GM18951 (cell line): Measurements from ENCODE around the gene SPNS3.

ENCODE experiments used
- POLR2A ChIP-seq: IDR thresholded peaks from 4 replicates; pipeline ENCODE4 v1.6.1; 2011; ENCODE audit warnings: mild to moderate bottlenecking; ENCODE audit not compliant: insufficient read length, insufficient read depth; ENCODE audit errors: extremely low read depth
- in situ Hi-C: fragments of 300-500 bp; cut with MboI; formaldehyde crosslinking; loops from one replicate; pipeline ENCODE4 v1.12.0; 2022; ENCODE audit warnings: low sequenced_read_pairs, mixed read lengths, inconsistent platforms; ENCODE audit not compliant: unreplicated experiment

Gene SPNS3

GRCh38 chr17:4480929-4481898, 47.5 kb downstream of the SPNS3 start:
- in situ Hi-C loops: no loop called here
- TF ChIP-seq POLR2A: no peak

DNA sequence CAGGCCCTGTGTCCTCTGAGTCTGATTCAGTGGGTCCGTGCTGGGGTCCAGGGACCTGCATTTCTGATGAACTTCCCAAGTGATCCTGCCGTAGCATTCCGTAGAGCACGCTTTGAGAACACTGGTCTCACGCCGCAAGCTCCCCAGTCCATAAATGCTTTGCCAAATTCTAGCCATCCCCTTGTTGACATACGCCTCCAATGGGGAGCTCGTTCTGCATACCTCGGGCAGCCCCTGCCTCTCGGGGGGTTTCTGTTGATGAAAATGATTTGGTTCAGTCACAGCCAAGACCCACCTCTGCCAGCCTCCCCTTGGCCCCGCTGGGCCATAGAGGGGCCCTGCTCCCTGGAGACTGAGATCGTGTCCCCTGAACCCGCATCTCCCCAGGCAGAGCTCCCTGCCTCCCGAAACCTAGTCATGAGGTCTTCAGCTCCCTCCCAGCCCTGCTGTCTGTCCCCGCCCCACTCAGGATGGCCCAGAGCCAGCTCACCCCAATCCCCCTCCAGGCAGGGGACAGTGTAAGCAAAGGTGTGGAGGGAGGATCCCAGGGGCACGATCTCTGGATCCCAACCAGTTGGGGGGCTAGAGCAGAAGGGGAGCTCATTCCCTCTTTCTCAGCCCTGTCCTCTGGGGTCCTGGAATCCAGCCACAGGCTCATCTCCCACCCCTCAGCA, 48.7 kb downstream of the SPNS3 start:
- TF ChIP-seq POLR2A: no peak
- in situ Hi-C loops: no loop called here

DNA sequence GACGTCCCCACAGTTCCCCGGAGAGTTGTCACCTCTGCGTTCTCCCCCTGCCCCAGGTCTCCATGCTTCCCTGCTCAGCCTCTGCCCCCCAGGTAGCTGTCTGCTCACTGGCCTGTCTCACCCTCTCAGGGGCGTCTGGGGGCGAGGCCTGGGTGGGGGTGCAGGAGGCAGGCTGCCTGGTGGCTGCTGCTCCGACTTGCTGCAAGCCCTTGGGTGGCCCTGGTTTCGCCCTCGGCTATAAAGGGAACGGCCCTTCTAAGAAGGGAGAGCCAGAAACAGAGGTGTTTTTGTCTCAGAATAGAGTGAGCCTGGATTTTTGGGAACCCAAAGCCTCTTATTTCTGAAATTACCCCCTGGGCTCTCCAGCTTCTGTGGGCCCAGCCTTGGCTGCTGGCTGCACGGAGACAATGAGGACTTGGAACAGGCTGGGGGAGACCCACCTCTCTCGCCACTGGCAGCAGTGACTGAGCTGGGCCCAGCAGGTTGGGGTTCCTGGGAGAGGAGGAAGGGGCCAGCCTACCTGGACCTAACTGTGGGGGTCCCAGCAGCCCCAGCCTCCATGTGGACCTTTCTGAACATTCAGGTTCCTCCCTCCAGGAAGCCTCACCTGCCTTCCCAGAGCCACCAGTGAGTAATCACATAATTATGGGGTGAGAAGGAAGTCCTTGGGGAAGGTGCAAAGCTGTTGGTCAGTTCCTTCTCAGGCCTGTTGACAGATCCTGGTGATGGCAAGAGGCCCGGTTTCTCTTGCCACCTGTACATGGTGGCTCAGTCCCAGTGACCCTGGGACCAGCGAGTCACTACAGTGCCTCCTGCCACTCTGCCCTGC, 49.5 kb downstream of the SPNS3 start:
- in situ Hi-C loops: no loop called here
- no peak for TF ChIP-seq POLR2A

- TF ChIP-seq POLR2A: no peak
- in situ Hi-C loops: no loop called here
Measured at GRCh38 chr17:4485676-4486646, 52.2 kb downstream of the SPNS3 start.

DNA sequence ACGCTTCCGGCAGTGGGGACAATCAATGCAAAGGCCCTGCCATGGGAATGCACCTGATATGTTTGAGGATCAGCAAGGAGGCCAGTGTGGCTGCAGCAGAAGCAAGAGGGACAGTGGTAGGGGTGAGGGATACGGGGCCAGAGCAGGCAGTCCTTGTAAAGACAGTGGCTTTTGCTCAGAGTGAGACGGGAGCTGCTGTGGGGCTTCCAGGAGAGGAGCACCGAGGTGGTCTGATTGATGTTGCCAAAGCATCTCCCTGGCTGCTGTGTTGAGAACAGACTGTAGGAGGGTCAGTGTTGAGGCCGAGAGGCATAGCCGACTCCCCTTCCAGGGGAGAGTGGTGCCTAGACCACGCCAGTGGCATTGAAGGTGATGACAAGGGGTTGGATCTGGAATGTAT, 53.6 kb downstream of the SPNS3 start:
- in situ Hi-C loops: no loop called here
- no peak for TF ChIP-seq POLR2A

DNA sequence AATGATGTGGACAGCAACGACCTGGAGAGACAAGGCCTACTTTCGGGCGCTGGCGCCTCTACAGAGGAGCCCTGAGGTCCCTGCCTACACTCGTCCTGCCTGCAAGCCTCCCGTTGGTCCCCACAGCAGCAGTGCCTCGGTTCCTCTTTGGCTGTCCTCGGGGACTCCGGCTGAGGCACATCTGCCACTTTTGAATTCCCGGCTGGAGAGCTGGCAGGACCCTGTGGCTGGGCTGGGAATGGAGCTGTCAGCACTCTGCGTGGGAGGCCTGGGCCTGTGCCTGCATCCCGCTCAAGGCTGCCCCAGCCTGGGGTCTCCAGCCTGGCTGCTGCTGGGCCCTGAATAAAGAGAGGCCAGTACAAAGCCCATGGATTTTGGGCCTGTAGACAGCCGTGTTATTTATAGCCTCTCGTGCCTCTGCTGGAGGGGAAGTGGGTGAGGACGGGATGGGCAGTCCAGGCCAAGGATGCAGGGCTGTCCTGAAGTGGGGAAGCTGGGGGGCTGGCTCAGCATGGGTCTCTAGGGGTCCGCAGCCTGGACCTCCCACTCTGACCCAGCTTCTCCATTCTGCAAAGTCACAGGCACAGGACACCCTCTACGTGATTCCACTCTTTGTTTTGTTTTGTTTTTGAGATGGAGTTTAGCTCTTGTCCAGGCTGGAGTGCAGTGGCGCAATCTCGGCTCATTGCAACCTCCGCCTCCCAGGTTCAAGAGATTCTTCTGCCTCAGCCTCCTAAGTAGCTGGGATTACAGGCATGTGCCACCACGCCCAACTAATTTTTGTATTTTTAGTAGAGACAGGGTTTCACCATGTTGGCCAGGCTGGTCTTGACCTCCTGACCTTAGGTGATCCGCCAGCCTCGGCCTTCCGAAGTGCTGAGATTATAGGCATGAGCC, 54.3 kb downstream of the SPNS3 start:
- in situ Hi-C loops: no loop called here
- TF ChIP-seq POLR2A: no peak

- in situ Hi-C loops: no loop called here
Measured at GRCh38 chr17:4488989-4489595, 55.4 kb downstream of the SPNS3 start.

GRCh38 chr17:4490109-4490591, 56.4 kb downstream of the SPNS3 start:
- no peak for TF ChIP-seq POLR2A

More at GRCh38 chr17:4488989-4489595, 55.4 kb downstream of the SPNS3 start:
- no peak for TF ChIP-seq POLR2A

GRCh38 chr17:4490637-4491061, 56.9 kb downstream of the SPNS3 start:
- in situ Hi-C loops: no loop called here
- TF ChIP-seq POLR2A: no peak

More at GRCh38 chr17:4490109-4490591, 56.4 kb downstream of the SPNS3 start:
- in situ Hi-C loops: no loop called here

GRCh38 chr17:4492721-4493561, 59.2 kb downstream of the SPNS3 start:
- in situ Hi-C loops: no loop called here
- no peak for TF ChIP-seq POLR2A
